HTR-8/SVneo (cell line): ENCODE results near the gene KRTAP1-1.
"Not testable (repeated sequence)": the region's sequence is repeated elsewhere in the genome, so short reads cannot be mapped to it uniquely, and the experiment has no call there.

ENCODE experiments used
- DNase-seq: peaks from one replicate; pipeline ENCODE4 v3.0.0; 2011; ENCODE audit warnings: low spot score, mixed read lengths; ENCODE audit not compliant: insufficient read length
- FAIRE-seq: peaks from 2 replicates; lab custom pipeline; 2011; peaks lifted over from hg19 to GRCh38; lab: Jason Lieb, UNC

Gene KRTAP1-1

DNA sequence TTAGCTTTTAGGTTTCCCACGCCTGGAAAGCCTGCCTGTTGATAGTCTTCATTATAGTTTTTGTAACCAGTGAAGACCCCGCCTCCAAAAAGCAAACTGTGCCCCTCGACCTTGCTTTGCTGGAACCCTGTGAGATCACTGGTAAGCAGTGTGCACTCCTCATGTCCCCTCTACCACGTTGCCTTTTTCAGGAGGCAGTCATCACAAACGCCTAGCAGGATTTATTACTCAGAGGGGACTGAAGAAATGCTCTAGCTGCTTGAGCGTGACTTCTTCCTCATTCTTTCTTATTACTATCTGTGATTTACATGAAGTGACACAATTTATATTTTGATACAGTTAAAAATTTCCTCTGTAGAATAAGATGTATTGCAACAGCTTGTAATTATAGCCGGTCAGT is 25.8 kb downstream of the KRTAP1-1 start:
- DNase-seq (no peak), FAIRE-seq (peak; percentile 16)

DNA sequence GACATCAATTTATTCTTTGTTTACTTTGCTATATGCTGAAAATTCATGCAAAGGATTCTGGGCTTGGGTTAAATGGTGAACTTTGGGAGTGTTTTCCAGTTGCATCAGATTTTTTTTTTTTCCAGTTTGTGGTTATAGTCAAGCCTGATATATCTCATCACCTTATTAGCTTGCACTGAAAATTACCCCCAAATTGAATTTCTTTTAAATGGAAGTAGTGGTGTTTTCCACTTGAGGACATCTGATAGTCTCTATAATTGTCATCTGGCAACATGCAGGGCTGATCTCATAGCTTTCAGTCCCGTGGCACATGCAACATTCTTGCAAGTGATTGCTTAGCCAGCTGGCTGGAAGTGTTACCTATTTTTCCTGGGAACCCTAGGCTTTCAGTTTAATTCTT is 27.6 kb downstream of the KRTAP1-1 start:
- DNase-seq (no peak), FAIRE-seq (peak; percentile 9)

DNA sequence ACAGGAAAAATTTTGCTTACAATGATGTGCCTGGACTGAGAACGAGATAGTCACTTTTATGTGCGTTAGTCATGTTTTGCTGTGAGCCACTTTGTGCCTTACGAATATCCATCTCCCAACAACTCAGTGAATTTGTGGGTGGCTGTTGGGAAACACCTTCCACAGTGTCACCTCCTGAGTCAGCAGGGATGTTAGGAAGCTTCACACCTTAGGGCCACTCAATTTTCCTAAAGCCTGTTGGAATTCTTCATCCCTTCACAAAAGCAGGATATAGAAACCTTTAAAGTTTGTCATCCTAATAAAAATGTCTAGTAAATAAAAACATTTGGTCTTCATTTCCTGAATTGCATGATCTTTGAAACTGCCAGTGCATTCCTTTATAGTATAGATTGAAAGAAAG is 28.1 kb downstream of the KRTAP1-1 start:
- peak; percentile 93 for FAIRE-seq

DNA sequence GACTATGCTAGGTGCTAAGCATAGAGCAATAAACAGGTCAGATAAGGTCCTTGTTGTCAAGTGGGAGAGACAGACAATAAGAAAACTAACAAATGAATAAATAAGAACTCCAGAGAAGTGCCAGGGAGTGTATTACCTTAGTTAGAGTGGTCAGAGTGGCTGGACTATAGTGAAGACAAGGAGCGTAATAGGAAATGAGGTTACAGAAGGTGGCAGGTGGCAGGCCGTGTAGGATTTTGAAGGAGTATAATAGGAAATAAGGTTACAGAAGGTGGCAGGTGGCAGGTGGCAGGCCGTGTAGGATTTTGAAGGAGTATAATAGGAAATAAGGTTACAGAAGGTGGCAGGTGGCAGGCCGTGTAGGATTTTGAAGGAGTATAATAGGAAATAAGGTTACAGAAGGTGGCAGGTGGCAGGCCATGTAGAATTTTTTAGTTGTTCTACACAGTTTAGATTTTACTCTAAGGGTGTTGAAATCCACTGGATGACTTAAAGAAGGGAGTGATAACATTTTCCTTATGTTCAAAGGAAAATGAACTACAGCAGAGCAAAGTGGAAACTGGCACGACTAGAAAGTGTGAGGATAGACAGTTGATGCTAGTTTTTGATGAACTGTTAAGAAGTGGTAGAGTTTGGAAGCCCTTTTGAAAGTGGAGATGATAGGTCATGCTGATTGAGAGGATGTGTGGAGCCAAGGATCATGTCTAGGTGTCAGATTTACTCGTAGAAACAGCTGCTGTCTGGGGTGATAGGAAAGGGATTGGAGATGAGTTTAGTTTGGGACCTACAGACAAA is 28.7 kb downstream of the KRTAP1-1 start:
- FAIRE-seq (no peak), DNase-seq (no peak)

More for the DNA sequence above, 28.1 kb downstream of the KRTAP1-1 start:
- no peak for DNase-seq

DNA sequence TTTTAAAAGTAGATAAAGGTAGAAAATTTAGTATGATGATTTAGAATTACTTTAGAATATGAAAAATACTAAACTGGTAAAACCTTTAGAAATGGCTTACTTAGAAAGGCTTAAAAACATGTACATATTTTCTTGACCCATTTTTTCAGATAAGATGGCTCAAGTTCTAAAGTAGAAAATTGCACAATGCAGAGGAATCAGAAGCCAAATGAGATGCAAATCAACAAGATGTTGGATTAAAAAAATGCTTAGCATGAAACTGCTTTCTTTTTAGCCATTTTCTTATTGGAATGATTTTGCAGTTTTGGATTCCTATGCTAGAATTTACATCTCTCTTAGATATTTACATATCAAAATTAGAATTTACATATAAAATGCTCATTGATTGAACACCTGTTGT is 30.8 kb downstream of the KRTAP1-1 start:
- DNase-seq (no peak), FAIRE-seq (no peak)

DNA sequence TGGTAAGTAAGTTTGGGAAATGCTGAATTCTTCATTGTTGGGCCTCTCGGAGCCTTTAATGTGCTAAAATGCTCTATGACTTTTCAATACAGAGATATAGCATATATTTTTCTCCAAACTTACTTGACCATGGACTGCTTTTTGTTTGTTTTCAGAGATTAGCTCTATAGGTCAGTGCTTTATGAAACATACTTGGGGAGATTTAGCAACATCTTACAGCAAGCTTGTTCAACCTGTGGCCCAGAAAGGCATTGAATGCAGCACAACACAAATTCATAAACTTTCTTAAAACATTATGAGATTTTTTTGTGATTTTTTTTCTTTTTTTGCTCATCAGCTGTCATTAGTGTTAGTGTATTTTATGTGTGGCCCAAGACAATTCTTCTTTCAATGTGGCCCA is 31.3 kb downstream of the KRTAP1-1 start:
- FAIRE-seq (no peak), DNase-seq (no peak)

DNA sequence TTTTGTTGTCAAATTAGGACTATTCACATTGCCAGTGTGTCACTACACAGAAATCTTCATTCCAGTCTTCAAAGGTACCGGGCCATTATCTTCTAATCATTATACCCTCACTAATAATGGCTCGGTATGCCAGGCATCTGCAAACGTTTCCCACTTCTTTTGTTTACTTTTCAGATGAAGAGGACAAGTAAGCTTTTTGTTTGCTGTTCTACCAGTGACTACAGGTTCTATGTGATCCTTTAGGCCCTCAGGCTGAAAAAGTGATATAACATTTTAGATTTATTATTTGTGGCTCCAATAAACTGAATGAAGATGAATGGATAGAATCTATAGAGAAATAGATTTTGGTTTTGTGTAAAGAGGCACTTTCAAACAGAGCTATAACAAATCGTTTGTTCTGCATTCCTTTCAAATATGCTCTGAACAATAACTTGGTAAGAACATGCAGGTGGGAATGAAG is 31.9 kb downstream of the KRTAP1-1 start:
- no peak for DNase-seq
- no peak for FAIRE-seq

DNA sequence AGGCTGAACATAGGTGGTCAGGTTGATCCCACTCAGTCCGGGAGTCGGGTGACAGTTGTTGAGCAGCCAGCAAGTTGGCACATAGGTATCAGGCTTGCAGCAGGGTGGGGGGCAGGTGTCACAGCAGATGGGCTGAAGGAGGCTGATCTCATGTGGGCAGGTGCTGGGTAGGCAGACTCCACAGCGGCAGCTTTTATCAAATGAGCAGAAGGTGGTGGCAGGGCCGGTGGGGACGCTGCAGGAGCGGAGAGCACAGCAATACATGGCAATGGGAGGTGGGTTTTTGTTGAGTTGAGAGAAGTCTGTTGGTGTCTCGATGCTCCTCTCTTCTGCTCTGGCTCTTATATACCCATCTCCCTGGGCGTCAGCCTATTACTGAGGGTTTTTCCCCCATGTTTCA is 32.4 kb downstream of the KRTAP1-1 start, which contains the start of gene KRTAP3-1:
Gene KRTAP3-1, minus strand, starts transcription at position 318 of the 400 bp plus-strand sequence. Its CDS starts 54 bp downstream, at position 264.
- no peak for DNase-seq
- FAIRE-seq, result peak; percentile 89

DNA sequence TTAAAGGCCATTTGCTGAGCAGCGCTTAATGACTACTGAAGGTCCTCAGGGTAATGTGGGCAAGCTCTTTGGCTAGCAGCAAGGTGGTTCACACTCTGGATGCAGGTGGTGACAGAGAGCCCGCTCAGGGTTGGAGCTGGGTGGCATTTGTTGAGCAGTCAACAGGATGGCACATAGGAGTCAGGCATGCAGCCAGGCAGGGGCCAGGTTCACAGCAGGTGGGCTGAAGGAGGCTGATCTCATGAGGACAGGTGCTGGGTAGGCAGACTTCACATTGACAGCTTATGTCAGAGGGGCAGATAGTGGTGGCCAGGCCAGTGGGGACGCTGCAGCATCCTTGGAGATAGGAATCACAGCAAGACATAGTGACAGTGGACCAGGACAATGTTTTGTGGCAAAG is 36.9 kb downstream of the KRTAP1-1 start:
- DNase-seq (no peak), FAIRE-seq (peak; percentile 4)

DNA sequence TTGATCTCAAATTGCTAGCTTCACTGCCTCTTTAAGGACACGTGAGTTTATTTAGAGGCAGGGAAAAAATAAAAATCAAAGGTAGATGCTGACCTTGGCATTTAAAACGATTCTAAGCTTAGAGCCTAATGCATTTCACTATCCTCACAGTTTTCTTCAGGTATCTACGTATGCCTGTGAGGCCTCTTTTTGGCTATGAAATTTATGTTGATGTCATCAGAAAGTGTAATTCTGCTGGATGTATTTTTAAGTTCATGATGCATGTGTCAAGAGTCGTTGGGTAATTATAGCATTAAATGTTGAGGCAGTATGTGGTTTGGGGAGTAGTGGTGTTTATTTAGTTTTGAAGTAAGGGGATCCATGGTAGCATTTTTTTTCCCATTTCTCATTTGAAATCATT is 37.3 kb downstream of the KRTAP1-1 start:
- no peak for DNase-seq
- no peak for FAIRE-seq

DNA sequence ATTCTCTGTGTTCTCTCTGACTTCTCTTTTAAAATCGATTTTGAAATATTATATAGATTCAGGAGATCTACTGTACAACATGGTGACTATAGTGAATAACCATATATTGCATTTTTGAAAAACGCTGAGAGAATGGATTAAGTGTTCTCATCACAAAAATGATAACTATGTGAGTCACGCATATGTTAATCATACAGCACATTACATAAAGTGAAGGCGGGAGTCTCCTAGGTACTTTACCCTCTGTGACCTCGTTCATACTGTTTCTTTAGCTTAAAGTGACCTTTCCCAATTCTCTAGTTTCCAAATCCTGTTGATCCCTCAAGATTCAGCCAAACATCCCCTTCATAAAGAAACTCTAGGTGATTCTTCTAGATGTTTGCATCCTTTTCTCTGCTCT is 38.4 kb downstream of the KRTAP1-1 start:
- DNase-seq (no peak), FAIRE-seq (peak; percentile 31)

DNA sequence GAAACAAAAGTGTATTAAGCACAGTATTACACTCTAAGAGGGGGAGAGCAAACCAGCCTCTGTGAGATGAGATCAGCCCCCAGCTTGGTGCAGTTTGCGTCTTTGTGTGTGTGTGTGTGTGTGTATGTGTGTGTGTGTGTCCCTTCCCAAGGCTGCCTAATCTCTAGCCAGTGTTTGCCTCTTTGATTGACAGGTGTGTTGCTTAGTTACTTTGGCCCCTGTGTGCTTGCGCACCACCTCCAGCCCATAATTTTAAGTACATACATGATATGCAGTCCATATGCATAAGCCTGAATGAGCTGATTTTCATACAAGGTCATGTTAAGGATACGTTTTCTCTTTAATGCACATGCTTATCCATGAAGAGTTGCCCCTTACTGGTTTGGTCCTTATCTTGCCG is 39.5 kb downstream of the KRTAP1-1 start:
- no peak for DNase-seq
- FAIRE-seq, result peak; percentile 69

DNA sequence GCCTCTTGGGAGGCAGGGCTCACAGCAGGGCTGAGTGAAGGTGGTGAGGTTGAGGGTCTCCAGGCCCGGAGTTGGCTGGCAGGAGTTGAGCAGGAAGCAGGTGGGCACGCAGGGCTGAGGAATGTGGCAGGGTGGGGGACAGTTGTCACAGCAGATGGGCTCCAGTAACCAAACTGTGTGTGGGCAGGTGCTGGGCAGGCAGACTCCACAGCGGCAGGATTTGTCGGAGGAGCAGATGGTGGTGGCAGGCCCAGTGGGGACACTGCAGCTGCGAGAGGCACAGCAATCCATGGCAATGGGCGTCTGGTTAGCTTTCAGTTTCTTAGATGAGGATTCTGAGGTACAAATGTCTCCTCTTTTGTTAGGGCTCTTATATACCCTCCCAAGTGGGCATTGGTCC is 41.7 kb downstream of the KRTAP1-1 start, which contains the start of gene KRTAP3-2:
Gene KRTAP3-2, minus strand, starts transcription at position 344 of the 400 bp plus-strand sequence. Its CDS starts 53 bp downstream, at position 291.
- not testable (repeated sequence) for DNase-seq
- FAIRE-seq, result peak; percentile 89

DNA sequence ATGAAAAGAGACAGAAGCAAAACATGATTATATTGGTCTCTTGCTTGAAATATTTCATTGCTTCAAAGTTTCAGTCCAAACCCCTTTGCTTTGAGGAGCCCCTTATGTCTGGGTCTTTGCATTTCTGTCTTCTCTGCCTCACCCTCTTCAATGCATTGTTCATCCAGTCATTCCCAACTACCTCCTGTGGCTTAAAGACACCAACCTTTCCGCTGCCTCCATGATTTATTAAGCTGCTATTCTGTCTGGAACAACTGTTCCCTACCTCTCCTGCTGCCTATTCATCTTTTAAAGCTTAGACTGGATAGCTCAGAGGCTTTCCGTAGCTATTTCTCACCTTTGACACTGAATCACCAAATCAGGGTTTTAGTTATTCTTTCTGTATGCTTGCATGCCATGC is 43.9 kb downstream of the KRTAP1-1 start:
- FAIRE-seq, result no peak
- DNase-seq, result no peak

DNA sequence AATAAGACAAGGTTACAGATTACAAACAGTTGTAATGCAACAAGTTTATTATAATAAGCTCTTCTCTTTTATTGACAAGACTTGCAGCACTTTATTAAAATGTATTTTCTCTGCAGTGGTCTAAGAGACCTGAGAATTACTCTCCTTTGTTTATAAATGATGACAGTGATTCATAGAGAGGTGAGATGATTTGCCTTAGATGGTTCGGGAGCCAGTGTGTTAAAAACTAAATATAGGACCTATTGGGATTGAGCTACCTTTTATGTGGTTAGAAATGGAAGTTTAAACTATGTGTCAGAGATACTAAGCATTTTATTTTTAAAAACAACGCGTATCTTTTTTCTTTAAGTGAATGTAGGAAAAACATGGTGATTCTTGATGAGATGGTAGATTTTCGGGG is 44.4 kb downstream of the KRTAP1-1 start:
- DNase-seq, result no peak
- no peak for FAIRE-seq

DNA sequence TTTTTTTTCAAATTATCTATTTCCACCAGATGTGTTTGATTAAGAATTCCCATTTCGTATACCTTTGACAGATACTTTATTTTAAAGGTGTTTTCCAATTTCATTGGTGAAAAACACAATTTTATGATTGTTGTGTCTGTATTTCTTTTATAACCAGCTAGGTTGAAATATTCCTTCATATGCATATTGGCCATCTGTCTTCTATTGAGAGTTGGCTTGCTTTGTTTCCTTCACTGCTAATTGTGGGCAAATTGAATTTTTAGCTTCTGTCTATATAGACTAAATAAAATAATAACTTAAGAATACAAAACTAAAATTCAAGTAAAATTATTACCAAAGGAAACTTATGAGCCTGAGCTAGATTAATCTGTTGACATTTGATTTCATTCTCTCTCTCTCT is 46.1 kb downstream of the KRTAP1-1 start:
- DNase-seq, result no peak
- FAIRE-seq, result no peak

DNA sequence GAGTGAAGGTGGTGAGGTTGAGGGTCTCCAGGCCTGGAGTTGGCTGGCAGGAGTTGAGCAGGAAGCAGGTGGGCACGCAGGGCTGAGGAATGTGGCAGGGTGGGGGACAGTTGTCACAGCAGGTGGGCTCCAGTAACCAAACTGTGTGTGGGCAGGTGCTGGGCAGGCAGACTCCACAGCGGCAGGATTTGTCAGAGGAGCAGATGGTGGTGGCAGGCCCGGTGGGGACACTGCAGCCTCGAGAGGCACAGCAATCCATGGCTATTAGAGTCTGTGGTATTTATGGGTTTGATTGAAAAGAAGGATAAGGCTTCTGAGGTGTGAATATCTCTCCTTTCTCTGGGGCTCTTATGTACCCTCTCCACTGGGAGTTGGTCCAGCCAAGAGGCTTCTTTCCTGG is 47.4 kb downstream of the KRTAP1-1 start, which contains the start of gene KRTAP3-3:
Gene KRTAP3-3, minus strand, starts transcription at position 326 of the 400 bp plus-strand sequence. Its CDS starts 67 bp downstream, at position 259.
- FAIRE-seq, result peak; percentile 92
- DNase-seq, result no peak

DNA sequence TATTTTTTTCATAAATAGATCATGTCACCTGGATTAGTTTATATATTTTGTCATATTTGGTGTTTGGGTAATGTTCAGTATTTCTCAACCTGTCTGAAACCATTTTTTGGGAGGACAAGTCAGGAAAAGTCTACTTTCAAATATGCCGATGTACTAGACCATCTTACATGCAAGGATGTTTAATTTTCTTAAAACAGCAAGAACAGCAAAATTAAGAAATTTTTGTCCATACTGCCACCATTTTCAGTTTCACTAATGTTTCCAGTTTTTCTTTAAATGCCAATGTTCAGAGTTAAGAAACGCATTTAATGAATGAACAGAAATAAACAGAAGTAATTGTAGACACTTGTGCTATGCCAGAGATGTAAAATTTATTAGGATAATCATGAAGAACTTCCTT is 48.2 kb downstream of the KRTAP1-1 start:
- FAIRE-seq (no peak), DNase-seq (no peak)

DNA sequence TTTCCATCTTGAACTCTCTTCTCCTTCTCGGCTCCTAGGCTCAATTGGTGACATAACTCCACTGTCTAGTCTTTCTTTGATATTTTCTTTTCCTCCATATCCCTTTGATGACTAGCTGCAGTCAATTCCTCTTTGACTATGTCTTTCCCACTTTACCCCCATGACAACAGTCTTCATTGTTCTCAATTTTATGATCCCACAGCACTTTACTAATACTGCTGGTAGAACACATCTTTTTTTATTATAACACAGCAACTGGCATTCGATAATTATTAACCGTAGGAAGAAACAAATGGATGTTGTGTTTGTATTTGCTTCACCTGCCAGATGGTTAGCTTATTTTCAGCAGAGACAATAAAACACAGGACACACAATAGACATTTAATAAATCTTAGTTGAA is 48.6 kb downstream of the KRTAP1-1 start:
- no peak for FAIRE-seq
- DNase-seq, result no peak
